Measurements from ENCODE around the gene PPP3CB.
A peak's percentile ranks its signal among the peaks of the same experiment; 100 is the strongest.
"Not testable (repeated sequence)": the region's sequence is repeated elsewhere in the genome, so short reads cannot be mapped to it uniquely, and the experiment has no call there.

Gene PPP3CB

GRCh38 chr10:73413528-73414229 lies 82.1 kb downstream of the PPP3CB start, which contains the start of gene ANXA7:
Gene ANXA7 (minus strand): TSS chr10:73414058. CDS start chr10:73400856, 13,202 bp downstream.
- DNase-seq, result peak; percentile 80

- peak; percentile 27 for DNase-seq
Measured at GRCh38 chr10:73413108-73413527, 82.7 kb downstream of the PPP3CB start.

- DNase-seq, result no peak
Measured at GRCh38 chr10:73410897-73411296, 84.9 kb downstream of the PPP3CB start.

- DNase-seq, result no peak
Measured at GRCh38 chr10:73408978-73409521, 86.8 kb downstream of the PPP3CB start.

GRCh38 chr10:73408061-73408460 lies 87.8 kb downstream of the PPP3CB start:
- DNase-seq, result no peak

- DNase-seq, result no peak
Measured at GRCh38 chr10:73407495-73407894, 88.3 kb downstream of the PPP3CB start.

GRCh38 chr10:73406846-73407245 lies 89.0 kb downstream of the PPP3CB start:
- DNase-seq, result no peak

GRCh38 chr10:73405556-73405955 lies 90.3 kb downstream of the PPP3CB start:
- DNase-seq, result no peak

GRCh38 chr10:73404690-73405089 lies 91.1 kb downstream of the PPP3CB start:
- no peak for DNase-seq

GRCh38 chr10:73401636-73402035 lies 94.2 kb downstream of the PPP3CB start:
- DNase-seq, result no peak

- no peak for DNase-seq
Measured at GRCh38 chr10:73399063-73399462, 96.8 kb downstream of the PPP3CB start.

GRCh38 chr10:73398024-73398423 lies 97.8 kb downstream of the PPP3CB start:
- DNase-seq, result no peak

GRCh38 chr10:73394325-73394724 lies 101.5 kb downstream of the PPP3CB start:
- not testable (repeated sequence) for DNase-seq

GRCh38 chr10:73388228-73388627 lies 107.6 kb downstream of the PPP3CB start:
- DNase-seq, result no peak

GRCh38 chr10:73386583-73386982 lies 109.2 kb downstream of the PPP3CB start:
- no peak for DNase-seq
